ENCODE measurements around the gene RABL6.

GRCh38 chr9:136799079-136799853 lies 8.5 kb upstream of the RABL6 start:
- TF ChIP-seq CTCF (conservative IDR thresholded peaks at IDR 0.05; ENCODE audit: low read length) (no peak), EZH2phosphoT487 (IDR thresholded peaks at IDR 0.05; ENCODE audit: borderline replicate concordance, low read depth, low read length) (no peak)
